IMR-90 (cell line): ENCODE data around the gene FOCAD. TPM values are rescaled to one million over a fixed set of nuclear protein-coding genes. Genes with fewer than 3 reads are reported as not detected.
A peak's percentile ranks its signal among the peaks of the same experiment; 100 is the strongest.

Source experiments
- ATAC-seq: fragments of 200-7000 bp; cut with Tn5 transposase; 2 replicates; pipeline ENCODE4 v1.9.1; 2020; ENCODE audit warnings: low read depth, mild to moderate bottlenecking, moderate library complexity
- BruUV-seq: library from RNA; stranded (reverse); fragments of 400-500 nt; replicated peaks from 2 replicates; lab custom pipeline; 2021; lab: Mats Ljungman, UMichigan
- CTCF ChIA-PET: fragments of 300-600 bp; formaldehyde crosslinking; extraction: SDS; loops from one replicate; lab custom pipeline; 2021; ENCODE audit warnings: antibody characterized with exemption; lab: Yijun Ruan, JAX
- POLR2A ChIA-PET: fragments of 300-600 bp; sonication (Branson Sonifier 250); formaldehyde crosslinking; loops from one replicate; lab custom pipeline; 2022; ENCODE audit warnings: antibody characterized with exemption; ENCODE audit not compliant: unreplicated experiment; lab: Charles Lee
- DNase-seq: peaks from one replicate; pipeline ENCODE4 v3.0.0; 2013
- H2AFZ ChIP-seq: replicated peaks from 2 replicates; pipeline ENCODE3; 2013; ENCODE audit warnings: low read length, mild to moderate bottlenecking; ENCODE audit not compliant: poor library complexity
- H2AK5ac ChIP-seq: 2 replicates; pipeline ENCODE4 v1.6.1; 2013; ENCODE audit warnings: low read depth, low read length, inconsistent platforms
- H2AK9ac ChIP-seq: replicated peaks from 2 replicates; pipeline ENCODE3; 2013; ENCODE audit warnings: mild to moderate bottlenecking, low read depth, low read length, moderate library complexity; ENCODE audit not compliant: poor library complexity
- H2BK120ac ChIP-seq: 2 replicates; pipeline ENCODE4 v1.6.1; 2013; ENCODE audit warnings: low read depth, low read length, inconsistent platforms
- H2BK15ac ChIP-seq: 3 replicates; pipeline ENCODE4 v1.6.1; 2013; ENCODE audit warnings: low read depth, low read length, inconsistent platforms
- H2BK20ac ChIP-seq: 2 replicates; pipeline ENCODE4 v1.6.1; 2013; ENCODE audit warnings: low read depth, mild to moderate bottlenecking, inconsistent platforms, low read length, moderate library complexity
- H2BK5ac ChIP-seq: 2 replicates; pipeline ENCODE4 v1.6.1; 2013; ENCODE audit warnings: mild to moderate bottlenecking, low read depth, low read length, inconsistent platforms; ENCODE audit not compliant: poor library complexity, severe bottlenecking
- H3K14ac ChIP-seq: replicated peaks from 2 replicates; pipeline ENCODE4 v1.6.1; 2013; ENCODE audit warnings: low read depth, low read length, inconsistent platforms
- H3K18ac ChIP-seq: 2 replicates; pipeline ENCODE4 v1.6.1; 2013; ENCODE audit warnings: low read depth, low read length, control low read depth
- H3K23ac ChIP-seq: 2 replicates; pipeline ENCODE4 v1.6.1; 2013; ENCODE audit warnings: low read depth, low read length, inconsistent platforms
- H3K27ac ChIP-seq: 2 replicates; pipeline ENCODE4 v1.5.1; 2013; ENCODE audit warnings: mild to moderate bottlenecking, control low read depth, low read length; ENCODE audit not compliant: insufficient read depth
- H3K27me3 ChIP-seq: 2 replicates; pipeline ENCODE4 v1.6.1; 2013; ENCODE audit warnings: low read length; ENCODE audit not compliant: control insufficient read depth, insufficient read depth
- H3K36me3 ChIP-seq: 2 replicates; pipeline ENCODE4 v1.6.1; 2013; ENCODE audit warnings: low read length, mixed read lengths; ENCODE audit not compliant: control insufficient read depth, insufficient read depth
- H3K4ac ChIP-seq: 2 replicates; pipeline ENCODE4 v1.6.1; 2013; ENCODE audit warnings: low read depth, low read length, inconsistent platforms
- H3K4me1 ChIP-seq: 2 replicates; pipeline ENCODE4 v1.6.1; 2013; ENCODE audit warnings: low read length, mixed read lengths; ENCODE audit not compliant: control insufficient read depth, insufficient read depth
- H3K4me2 ChIP-seq: 2 replicates; pipeline ENCODE4 v1.6.1; 2013; ENCODE audit warnings: low read depth, mild to moderate bottlenecking, control low read depth, low read length, moderate library complexity
- H3K4me3 ChIP-seq: 2 replicates; pipeline ENCODE4 v1.5.1; 2013; ENCODE audit warnings: low read depth, mild to moderate bottlenecking, control low read depth, low read length, moderate library complexity; ENCODE audit not compliant: insufficient read depth
- H3K56ac ChIP-seq: 2 replicates; pipeline ENCODE4 v1.6.1; 2013; ENCODE audit warnings: low read length, inconsistent platforms; ENCODE audit not compliant: insufficient read depth; ENCODE audit errors: extremely low read depth
- H3K79me1 ChIP-seq, 2 experiments: 2 replicates each; pipeline ENCODE4 v1.6.1; 2013; ENCODE audit warnings: low read length in 2 of 2, inconsistent platforms in 1 of 2, low read depth in 1 of 2
- H3K9ac ChIP-seq: 2 replicates; pipeline ENCODE4 v1.6.1; 2013; ENCODE audit warnings: low read depth, low read length, control low read depth
- H3K9me1 ChIP-seq: 2 replicates; pipeline ENCODE4 v1.6.1; 2013; ENCODE audit warnings: low read length, inconsistent platforms; ENCODE audit not compliant: insufficient read depth
- H3K9me3 ChIP-seq: 2 replicates; pipeline ENCODE4 v1.6.1; 2013; ENCODE audit warnings: low read length; ENCODE audit not compliant: control insufficient read depth, insufficient read depth
- H4K20me1 ChIP-seq: 2 replicates; pipeline ENCODE4 v1.6.1; 2013; ENCODE audit warnings: low read length, inconsistent platforms; ENCODE audit not compliant: insufficient read depth
- H4K5ac ChIP-seq: 2 replicates; pipeline ENCODE4 v1.6.1; 2013; ENCODE audit warnings: mild to moderate bottlenecking, low read depth, low read length, control low read depth
- H4K8ac ChIP-seq, 2 experiments: 2 replicates each; pipeline ENCODE4 v1.6.1; 2013; ENCODE audit warnings: low read depth in 2 of 2, low read length in 2 of 2, control low read depth in 1 of 2, inconsistent platforms in 1 of 2
- H4K91ac ChIP-seq: 2 replicates; pipeline ENCODE4 v1.6.1; 2013; ENCODE audit warnings: low read depth, low read length, inconsistent platforms; ENCODE audit not compliant: insufficient read depth
- BHLHE40 ChIP-seq: fragments of 150-350 bp; IDR thresholded peaks from 2 replicates; pipeline ENCODE4 v1.6.1; 2016; ENCODE audit warnings: mild to moderate bottlenecking, low read depth, low read length
- CEBPB ChIP-seq: IDR thresholded peaks from 2 replicates; pipeline ENCODE4 v1.6.1; 2012; ENCODE audit warnings: low read depth, low read length, improper control_type of control experiment
- CHD1 ChIP-seq: IDR thresholded peaks from 2 replicates; pipeline ENCODE4 v1.6.1; 2012; ENCODE audit warnings: low read depth, low read length, improper control_type of control experiment
- CTCF ChIP-seq: conservative IDR thresholded peaks from 2 replicates; pipeline ENCODE4 v1.5.1; 2012; ENCODE audit warnings: mild to moderate bottlenecking, low read depth, low read length, improper control_type of control experiment
- ELK1 ChIP-seq: fragments of 150-350 bp; IDR thresholded peaks from 2 replicates; pipeline ENCODE4 v1.6.1; 2016; ENCODE audit warnings: low read depth, mild to moderate bottlenecking, low read length, moderate library complexity, borderline replicate concordance
- FOS ChIP-seq: fragments of 150-350 bp; IDR thresholded peaks from 2 replicates; pipeline ENCODE4 v1.6.1; 2016; ENCODE audit warnings: low read depth, low read length
- MAZ ChIP-seq: IDR thresholded peaks from 2 replicates; pipeline ENCODE4 v1.6.1; 2012; ENCODE audit warnings: low read depth, mild to moderate bottlenecking, low read length, improper control_type of control experiment, moderate library complexity, borderline replicate concordance
- MXI1 ChIP-seq: IDR thresholded peaks from 2 replicates; pipeline ENCODE4 v1.6.1; 2012; ENCODE audit warnings: low read depth, mild to moderate bottlenecking, low read length, moderate library complexity, borderline replicate concordance
- SMC3 ChIP-seq: fragments of 150-350 bp; IDR thresholded peaks from 2 replicates; pipeline ENCODE4 v1.6.1; 2016; ENCODE audit warnings: low read depth, mild to moderate bottlenecking, antibody characterized with exemption, low read length, moderate library complexity
- USF2 ChIP-seq: fragments of 150-350 bp; IDR thresholded peaks from 2 replicates; pipeline ENCODE4 v1.6.1; 2017; ENCODE audit warnings: mild to moderate bottlenecking, antibody characterized with exemption, low read length, low read depth
- WGBS, 2 experiments: methylation state at CpG; one replicate each; pipeline versions ENCODE4 v1.1.5 to v1.1.7; 2013; ENCODE audit warnings: missing lambda C conversion rate in 2 of 2; ENCODE audit not compliant: insufficient read length in 1 of 2; ENCODE audit errors: extremely low coverage in 2 of 2; 5-methylcytosine and 5-hydroxymethylcytosine counted together
- dilution Hi-C: fragments of 300-500 bp; cut with HindIII; formaldehyde crosslinking; loops from one replicate; pipeline ENCODE4 v1.14.3; 2018; ENCODE audit warnings: low sequenced_read_pairs; ENCODE audit not compliant: unreplicated experiment
- in situ Hi-C: fragments of 300-500 bp; cut with MboI; formaldehyde crosslinking; loops from 3 replicates; pipeline ENCODE4 v1.14.3; 2019; ENCODE audit warnings: low sequenced_read_pairs, inconsistent platforms, mixed read lengths
- intact Hi-C: fragments of 100-400 bp; cut with micrococcal nuclease; formaldehyde crosslinking; loops from 2 replicates; pipeline ENCODE4 v1.10.0; 2022
- polyA plus RNA-seq, 3 experiments: library from polyadenylated mRNA; depleted of rRNA; stranded (reverse); fragments of >200 nt; gene quantifications; 2 replicates each; pipeline ENCODE4 v1.2.3, GENCODE V29; 2012; ENCODE audit warnings: low replicate concordance in 1 of 3
- total RNA-seq: library from RNA; depleted of rRNA; stranded (reverse); fragments of >200 nt; gene quantifications from 2 replicates; pipeline ENCODE4 v1.2.3, GENCODE V29; 2012

Gene FOCAD
- total and polyA plus RNA-seq, 2 of the 4 experiments (the other 2 are of a cell fraction), result 28.8 to 91.2 TPM

GRCh38 chr9:20981486-20981885 is 297.4 kb downstream of the FOCAD start:
- Histone ChIP-seq H3K9me1 (peaks cover 2% of the 10 kb centered on the region; the same call in 1 of the 2 replicates), H3K4me2 (peak overlapping the region; percentile 80), H3K4me1 (peaks cover 15% of the 10 kb centered on the region), H2BK20ac (peak overlapping the region; percentile 87), H4K8ac (peak overlapping the region in 1 of 2 experiments; percentile 79; a peak in 2 of 4 replicates), H4K91ac (peak overlapping the region; percentile 52), H3K9me3 (no peaks in the 10 kb centered on the region), H4K5ac (peak overlapping the region; percentile 49; the same call in 1 of the 2 replicates), H3K4ac (peak overlapping the region; percentile 31; the same call in 1 of the 2 replicates), H3K36me3 (peaks cover 2% of the 10 kb centered on the region), H3K4me3 (no peak overlapping the region), H3K56ac (peak overlapping the region; percentile 91), H3K18ac (peak overlapping the region; percentile 86), H3K27ac (peak overlapping the region; percentile 53; the same call in 1 of the 2 replicates), H2BK120ac (peak overlapping the region; percentile 88), H2BK15ac (0 out of 3 replicates have a peak overlapping the region, but pooled peaks have one; percentile 9), H3K27me3 (no peaks in the 10 kb centered on the region), H3K14ac (peak overlapping the region; percentile 57), H4K20me1 (peaks cover 4% of the 10 kb centered on the region), H2AK9ac (no peak overlapping the region), H3K9ac (no peak overlapping the region), H3K23ac (peak overlapping the region; percentile 75), H3K79me1 (0 out of 4 replicates have a peak, but pooled peaks cover 0 to 3% of the 10 kb centered on the region in 2 experiments), H2BK5ac (peak overlapping the region; percentile 97), H2AK5ac (no peak overlapping the region), H2AFZ (no peak overlapping the region)
- no CpG with 5 or more reads among the region's 2 CpGs for WGBS, 2 experiments
- dilution Hi-C loops (no loop called here), in situ Hi-C loops (no loop called here), intact Hi-C loops (loop anchor here (5.0 kb wide), 2 partner anchors 359 to 414 kb away; partner anchors contain the start of gene MLLT3)
- BruUV-seq, result no TSS peak
- peak; percentile 95 for ATAC-seq
- TF ChIP-seq MXI1 (no peak), BHLHE40 (no peak), SMC3 (no peak), FOS (no peak), USF2 (no peak), CEBPB (no peak), CTCF (no peak), MAZ (no peak), ELK1 (no peak), CHD1 (no peak)
- ChIA-PET CTCF (no interaction called here), POLR2A (interaction anchor here (0.6 to 1.1 kb wide), 2 partner anchors 359 to 667 kb away, joined by 4 to 12 read pairs; partner anchors contain the start of gene MLLT3)
- peak; percentile 88 for DNase-seq
